Heart left ventricle (tissue), 16 donors: ENCODE measurements around the gene CACNA1C. TPM values are rescaled to one million over a fixed set of nuclear protein-coding genes. Genes with fewer than 3 reads are reported as not detected.

Experiments used
- ATAC-seq, 4 donors: fragments of 200-7000 bp; cut with Tn5 transposase; one replicate each; pipeline ENCODE4 v1.9.1; 2020 to 2022; ENCODE audit warnings: moderate library complexity in 4 of 4, mild to moderate bottlenecking in 3 of 4, moderate number of reproducible peaks in 1 of 4
- DNase-seq, 5 donors: peaks; one replicate each; pipeline ENCODE4 v3.0.0-alpha.2; 2020
- H3K27ac ChIP-seq, 12 donors: fragments of 200-600 bp; sonication (generic) in 4 of 12; one replicate each; pipeline versions ENCODE4 v1.5.0 to v1.8.0; 2016 to 2022; ENCODE audit warnings: mild to moderate bottlenecking in 2 of 12
- H3K27me3 ChIP-seq, 9 donors: fragments of 200-600 bp; sonication (generic) in 2 of 9; one replicate each; pipeline versions ENCODE4 v1.5.1 to v1.8.0; 2016 to 2022; ENCODE audit warnings: mild to moderate bottlenecking in 3 of 9
- H3K36me3 ChIP-seq, 9 donors: fragments of 200-600 bp; sonication (generic) in 2 of 9; one replicate each; pipeline versions ENCODE4 v1.5.0 to v1.8.0; 2018 to 2022; ENCODE audit warnings: mild to moderate bottlenecking in 2 of 9
- H3K4me1 ChIP-seq, 12 donors: fragments of 200-600 bp; sonication (generic) in 4 of 12; one replicate each; pipeline versions ENCODE4 v1.5.0 to v1.8.0; 2016 to 2022; ENCODE audit warnings: mild to moderate bottlenecking in 3 of 12
- H3K4me3 ChIP-seq, 12 donors: fragments of 200-600 bp; sonication (generic) in 4 of 12; one replicate each; pipeline versions ENCODE4 v1.5.0 to v1.8.0; 2017 to 2022; ENCODE audit warnings: mild to moderate bottlenecking in 9 of 12, moderate library complexity in 4 of 12
- H3K9me3 ChIP-seq, 12 donors: fragments of 200-600 bp; sonication (generic) in 4 of 12; one replicate each; pipeline versions ENCODE4 v1.5.0 to v1.8.0; 2016 to 2022; ENCODE audit warnings: mild to moderate bottlenecking in 1 of 12
- POLR2A ChIP-seq, 2 donors: fragments of 450-650 bp; IDR thresholded peaks; one replicate each; pipeline ENCODE4 v1.6.1; 2017; ENCODE audit warnings: antibody characterized with exemption in 2 of 2, mild to moderate bottlenecking in 2 of 2, moderate library complexity in 2 of 2
- WGBS, 4 donors: extraction: QIAGEN DNeasy Blood & Tissue Kit in 2 of 4; methylation state at CpG; one replicate each; pipeline versions ENCODE4 v1.1.5 to v1.1.7; 2013 to 2018; 5-methylcytosine and 5-hydroxymethylcytosine counted together
- intact Hi-C, 10 donors: fragments of 100-400 bp; cut with DNase I; formaldehyde crosslinking; loops; one replicate each; pipeline versions ENCODE4 v1.11.1 to v1.14.2; 2022
- polyA plus RNA-seq, 2 donors: library from polyadenylated mRNA; stranded (reverse); fragments of 200-250 nt; gene quantifications; one replicate each; pipeline ENCODE4 v1.2.3, GENCODE V29; 2013
- total RNA-seq, 9 donors: library from RNA; depleted of rRNA in 2 of 9; stranded (reverse); fragments of >200 nt in 2 of 9; fragmentation: NEBNext Ultra II Directional in 3 of 9; extraction: Animal tissue kit (Norgen Biotek cat#: 25700) in 3 of 9; gene quantifications; one replicate each; pipeline versions ENCODE4 v1.1.0 to v1.2.4, GENCODE V29; 2016 to 2023
- TF ChIP-seq, protein P1 (sequence below), 12 donors: fragments of 200-600 bp; sonication (generic) in 4 of 12; IDR thresholded peaks; one replicate each; pipeline versions ENCODE4 v1.5.0 to v1.8.0; 2018 to 2022; ENCODE audit warnings: antibody characterized with exemption in 12 of 12, mild to moderate bottlenecking in 5 of 12
- donor health status: ischemic (EF 13 %, LVEDD 7.1; RV severe dilation, severe dysfunction).
- donor health status: healthy with polysubstance abuse.
- donor health status: DM: no; HTN: yes; CAD: no.
- donor health status: DM: no; HTN: no; CAD: no.
- donor health status: ischemic (EF 25% LVEDD 6.9; RV normal size, moderate dysfunction).
- donor health status: ischemic (EF 25% LVEDD 5.7; RV mildly dilated, moderate dysfunction).
- donor health status: healthy.
- donor health status: DM: yes; HTN: yes; CAD: no.
- donor health status: ischemic (EF 35%, LVEDD 5.7; RV mildly dilated, moderate dysfunction).
- donor health status: nonischemic (EF 11% LVEDD 7.7; RV severe dilation, severe dysfunction).
- donor health status: DM: yes; HTN: yes; CAD: no.
- donor health status: PGD.
- donor health status: ischemic (EF 29% LVEDD 5.4; RV normal size, mild dysfunction).
- donor health status: nonischemic (EF 23%, LVEDD 6.1; RV moderate dilation, normal function).

CACNA1C gene
- total and polyA plus RNA-seq, 11 donors: 41.9 to 196 (median 164) TPM

GRCh38 chr12:2332947-2333346 is 280.2 kb downstream of the CACNA1C start:
- ATAC-seq (peak in 3 of 4 donors; percentile 8 to 22 (median 11)), DNase-seq (no peak)
- H3K4me1 ChIP-seq: peaks cover 5 to 85% (median 57%) of the 10 kb centered on the region in 12 donors
- peak overlapping the region in 7 of 12 donors; percentile 23 to 91 (median 86) for H3K27ac ChIP-seq
- 24 to 44% (median 34%) methylated on average over 7 of the region's 7 CpGs for WGBS, 4 donors
- no peaks in the 10 kb centered on the region for H3K9me3 ChIP-seq
- no peaks in the 10 kb centered on the region for H3K27me3 ChIP-seq
- intact Hi-C loops: loop anchor here in 1 of 10 donors (1.0 kb wide), 1 partner anchor 19 kb away; no protein-coding TSS in a partner anchor
- H3K4me3 ChIP-seq: no peak overlapping the region
- TF ChIP-seq, protein P1, sequence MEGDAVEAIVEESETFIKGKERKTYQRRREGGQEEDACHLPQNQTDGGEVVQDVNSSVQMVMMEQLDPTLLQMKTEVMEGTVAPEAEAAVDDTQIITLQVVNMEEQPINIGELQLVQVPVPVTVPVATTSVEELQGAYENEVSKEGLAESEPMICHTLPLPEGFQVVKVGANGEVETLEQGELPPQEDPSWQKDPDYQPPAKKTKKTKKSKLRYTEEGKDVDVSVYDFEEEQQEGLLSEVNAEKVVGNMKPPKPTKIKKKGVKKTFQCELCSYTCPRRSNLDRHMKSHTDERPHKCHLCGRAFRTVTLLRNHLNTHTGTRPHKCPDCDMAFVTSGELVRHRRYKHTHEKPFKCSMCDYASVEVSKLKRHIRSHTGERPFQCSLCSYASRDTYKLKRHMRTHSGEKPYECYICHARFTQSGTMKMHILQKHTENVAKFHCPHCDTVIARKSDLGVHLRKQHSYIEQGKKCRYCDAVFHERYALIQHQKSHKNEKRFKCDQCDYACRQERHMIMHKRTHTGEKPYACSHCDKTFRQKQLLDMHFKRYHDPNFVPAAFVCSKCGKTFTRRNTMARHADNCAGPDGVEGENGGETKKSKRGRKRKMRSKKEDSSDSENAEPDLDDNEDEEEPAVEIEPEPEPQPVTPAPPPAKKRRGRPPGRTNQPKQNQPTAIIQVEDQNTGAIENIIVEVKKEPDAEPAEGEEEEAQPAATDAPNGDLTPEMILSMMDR (IDR thresholded peaks at IDR 0.05): no peak
- no peak for TF ChIP-seq POLR2A (IDR thresholded peaks at IDR 0.05)
- no peaks in the 10 kb centered on the region for H3K36me3 ChIP-seq

GRCh38 chr12:2333491-2334195 is 280.9 kb downstream of the CACNA1C start:
- no peak for DNase-seq
- Histone ChIP-seq H3K4me3 (no peak overlapping the region), H3K9me3 (no peaks in the 10 kb centered on the region), H3K4me1 (peaks cover 5 to 92% (median 62%) of the 10 kb centered on the region in 12 donors), H3K27me3 (no peaks in the 10 kb centered on the region), H3K36me3 (no peaks in the 10 kb centered on the region), H3K27ac (peak overlapping the region in 8 of 12 donors; percentile 6 to 91 (median 82))
- 66 to 81% (median 75%) methylated on average over 7 of the region's 7 CpGs for WGBS, 4 donors
- no peak for TF ChIP-seq POLR2A (IDR thresholded peaks at IDR 0.05)
- TF ChIP-seq, protein P1 (IDR thresholded peaks at IDR 0.05): no peak
- intact Hi-C loops: loop anchor here in 1 of 10 donors (1.0 kb wide), 1 partner anchor 19 kb away; no protein-coding TSS in a partner anchor
- ATAC-seq: no peak

- H3K27me3 ChIP-seq: no peaks in the 10 kb centered on the region
- no peaks in the 10 kb centered on the region for H3K9me3 ChIP-seq
- no peaks in the 10 kb centered on the region for H3K36me3 ChIP-seq
- H3K27ac ChIP-seq: peak overlapping the region in 6 of 12 donors; percentile 79 to 91 (median 88)
- no peak for TF ChIP-seq POLR2A (IDR thresholded peaks at IDR 0.05)
- TF ChIP-seq, protein P1 (IDR thresholded peaks at IDR 0.05): no peak
- peaks cover 5 to 98% (median 68%) of the 10 kb centered on the region in 12 donors for H3K4me1 ChIP-seq
- H3K4me3 ChIP-seq: no peak overlapping the region
- intact Hi-C loops: no loop called here
- 80 to 92% (median 88%) methylated on average over 6 of the region's 6 CpGs for WGBS, 4 donors
- ATAC-seq (no peak), DNase-seq (no peak)
Observed at GRCh38 chr12:2334271-2334670, 281.5 kb downstream of the CACNA1C start.

- Histone ChIP-seq H3K4me3 (no peak overlapping the region), H3K36me3 (no peaks in the 10 kb centered on the region), H3K27me3 (no peaks in the 10 kb centered on the region), H3K9me3 (no peaks in the 10 kb centered on the region), H3K27ac (peak overlapping the region in 9 of 12 donors; percentile 79 to 95 (median 86)), H3K4me1 (peaks cover 5 to 98% (median 69%) of the 10 kb centered on the region in 12 donors)
- TF ChIP-seq, protein P1 (IDR thresholded peaks at IDR 0.05): no peak
- TF ChIP-seq POLR2A (IDR thresholded peaks at IDR 0.05): no peak
- no peak for DNase-seq
- ATAC-seq: no peak
- WGBS, 4 donors: 86 to 95% (median 92%) methylated on average over 4 of the region's 4 CpGs
- intact Hi-C loops: no loop called here
Observed at GRCh38 chr12:2334689-2335088, 281.9 kb downstream of the CACNA1C start.
